GM19468 (cell line): Measurements from ENCODE around the gene ZNF471.

Experiments used
- ATAC-seq: cut with Tn5 transposase; IDR thresholded peaks from one replicate; pipeline ENCODE4 v1.9.1; 2021; ENCODE audit warnings: mild to moderate bottlenecking, moderate library complexity, moderate number of reproducible peaks; ENCODE audit not compliant: unreplicated experiment; ENCODE audit errors: extremely low read depth

Gene ZNF471

GRCh38 chr19:56572589-56572988, 64.9 kb downstream of the ZNF471 start:
- ATAC-seq: no peak

- no peak for ATAC-seq
These were observed 66.3 kb downstream of the ZNF471 start for GRCh38 chr19:56573914-56574313.

- no peak for ATAC-seq
These were observed 70.3 kb downstream of the ZNF471 start for GRCh38 chr19:56577719-56578602.
